Stimulated activated memory B cell treated with anti-CD40 and anti-IgM and Interleukin-4, amounts not matched to agents 10 μg/mL and 1 μg/mL and 100 μg/mL, for 72 hours (primary cell): ENCODE data around the gene SCRN2.

Experiments
- ATAC-seq: fragments of 150-1000 bp; cut with Tn5 transposase; 2 replicates; pipeline ENCODE4 v1.10.0; 2021
- H3K27ac Mint-ChIP-seq: one replicate; pipeline ENCODE4 v1.8.0; 2022; ENCODE audit warnings: mild to moderate bottlenecking, mixed read lengths
- H3K27me3 Mint-ChIP-seq: one replicate; pipeline ENCODE4 v1.8.0; 2022; ENCODE audit warnings: mixed read lengths
- H3K36me3 Mint-ChIP-seq: one replicate; pipeline ENCODE4 v1.8.0; 2022; ENCODE audit warnings: mixed read lengths
- H3K4me1 Mint-ChIP-seq: one replicate; pipeline ENCODE4 v1.8.0; 2022; ENCODE audit warnings: mixed read lengths
- H3K4me3 Mint-ChIP-seq: one replicate; pipeline ENCODE4 v1.8.0; 2022; ENCODE audit warnings: mild to moderate bottlenecking, moderate library complexity, mixed read lengths
- H3K9me3 Mint-ChIP-seq: one replicate; pipeline ENCODE4 v1.8.0; 2022; ENCODE audit warnings: mixed read lengths

The SCRN2 gene

DNA sequence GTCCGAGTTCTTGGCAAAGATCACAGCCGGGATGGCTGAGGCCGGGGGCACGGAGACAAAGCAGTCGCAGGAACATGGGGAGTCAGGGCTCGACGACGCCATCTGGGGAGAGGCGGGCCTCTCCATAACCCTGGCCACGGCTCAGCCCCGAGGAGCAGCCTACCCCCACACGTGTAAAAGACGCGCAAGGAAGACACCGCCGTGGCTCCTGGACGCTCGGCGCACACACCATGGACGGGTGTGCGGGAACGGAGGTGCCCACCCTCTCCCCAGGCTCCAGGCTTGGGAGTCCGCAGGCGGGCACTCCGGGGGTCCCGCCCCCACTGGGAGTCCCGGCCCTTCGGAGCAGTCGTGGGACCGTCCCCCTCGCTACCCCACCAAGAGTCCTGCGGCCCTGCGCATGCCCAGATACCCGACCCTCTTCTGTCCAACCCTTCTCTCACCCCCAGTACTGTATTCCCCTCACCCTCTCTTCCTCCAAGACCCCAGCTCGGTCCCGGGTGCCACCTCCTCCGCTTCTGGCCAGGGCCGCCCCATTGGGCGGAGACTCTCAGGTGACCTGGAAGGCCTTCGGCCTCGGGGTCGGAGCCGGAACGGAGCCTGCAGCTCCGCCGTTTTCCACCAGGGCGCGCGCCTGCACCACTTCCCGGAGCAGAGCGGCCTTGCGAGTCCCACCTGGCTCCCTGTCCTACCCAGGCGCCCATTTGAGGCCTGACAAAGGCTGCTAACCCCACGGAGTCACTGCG, at the start of gene SCRN2:
Gene SCRN2, minus strand, starts transcription at position 532 of the 746 bp plus-strand sequence. Its CDS starts 430 bp downstream, at position 102.
- Mint-ChIP-seq H3K4me3 (peak within 1 kb of the TSS; percentile 97), H3K36me3 (peaks cover 20% of the 10 kb centered on the region), H3K9me3 (no peaks in the 10 kb centered on the region), H3K27me3 (peaks cover 21% of the 10 kb centered on the region), H3K27ac (peak within 1 kb of the TSS; percentile 91), H3K4me1 (peaks cover 33% of the 10 kb centered on the region)
- ATAC-seq: peak; percentile 93

DNA sequence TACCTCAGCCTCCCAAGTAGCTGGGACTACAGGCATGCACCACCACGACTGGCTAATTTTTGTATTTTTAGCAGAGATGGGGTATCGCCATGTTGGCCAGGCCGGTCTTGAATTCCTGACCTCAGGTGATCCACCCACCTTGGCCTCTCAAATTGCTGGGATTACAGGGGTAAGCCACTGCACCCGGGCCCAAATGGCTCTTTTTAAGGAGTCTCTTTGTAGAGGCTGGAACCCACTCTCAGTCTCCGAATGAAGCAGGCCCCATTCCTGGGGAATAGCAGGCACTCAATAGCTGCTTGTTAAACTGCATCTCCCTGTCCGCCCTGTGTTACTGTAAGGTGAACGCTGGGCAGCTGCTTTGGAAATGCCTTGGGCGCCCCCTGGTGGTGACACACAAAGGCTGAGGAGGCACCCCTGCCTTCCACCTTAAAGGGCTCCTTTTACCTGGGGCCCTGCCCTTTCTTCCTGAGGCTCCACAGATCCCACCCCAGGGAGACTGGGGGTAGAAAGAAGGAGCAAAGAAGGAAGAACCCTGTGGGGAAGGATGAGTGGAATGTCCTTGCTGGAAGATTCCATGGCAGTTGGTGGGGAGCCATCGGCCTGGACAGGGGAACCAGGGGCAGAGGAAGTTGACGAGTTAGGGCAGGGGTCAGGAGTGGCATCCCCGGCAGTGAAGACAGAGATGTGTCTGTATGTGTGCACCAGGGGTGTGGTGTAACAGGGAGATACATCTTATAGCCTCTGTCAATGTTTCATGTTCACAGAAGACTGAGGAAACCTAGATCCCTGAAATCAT, 48.9 kb upstream of the SCRN2 start:
- H3K27me3 Mint-ChIP-seq: no peaks in the 10 kb centered on the region
- peak; percentile 94 for ATAC-seq
- no peaks in the 10 kb centered on the region for H3K36me3 Mint-ChIP-seq
- no peak overlapping the region for H3K4me3 Mint-ChIP-seq
- H3K27ac Mint-ChIP-seq: peak overlapping the region; percentile 29
- peaks cover 30% of the 10 kb centered on the region for H3K4me1 Mint-ChIP-seq
- H3K9me3 Mint-ChIP-seq: no peaks in the 10 kb centered on the region

DNA sequence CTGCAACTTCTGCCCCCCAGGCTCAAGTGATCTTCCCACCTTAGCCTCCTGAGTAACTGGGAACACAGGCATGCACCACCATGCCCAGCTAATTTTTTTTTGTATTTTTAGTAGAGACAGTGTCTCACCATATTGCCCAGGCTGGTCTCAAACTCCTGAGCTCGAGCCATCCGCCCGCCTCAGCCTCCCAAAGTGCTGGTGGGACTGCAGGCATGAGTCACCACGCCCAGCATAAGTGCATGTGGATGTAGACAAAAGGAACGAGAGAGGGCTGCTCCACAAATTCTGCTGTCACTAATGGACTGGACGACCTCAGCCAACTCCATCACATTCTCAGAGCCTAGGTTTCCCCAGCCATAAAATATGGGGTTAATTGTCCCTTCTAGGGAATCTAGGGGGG, 47.2 kb upstream of the SCRN2 start:
- ATAC-seq: no peak
- H3K36me3 Mint-ChIP-seq: no peaks in the 10 kb centered on the region
- H3K27ac Mint-ChIP-seq: no peak overlapping the region
- peaks cover 16% of the 10 kb centered on the region for H3K4me1 Mint-ChIP-seq
- no peaks in the 10 kb centered on the region for H3K9me3 Mint-ChIP-seq
- peaks cover 12% of the 10 kb centered on the region for H3K27me3 Mint-ChIP-seq
- no peak overlapping the region for H3K4me3 Mint-ChIP-seq

DNA sequence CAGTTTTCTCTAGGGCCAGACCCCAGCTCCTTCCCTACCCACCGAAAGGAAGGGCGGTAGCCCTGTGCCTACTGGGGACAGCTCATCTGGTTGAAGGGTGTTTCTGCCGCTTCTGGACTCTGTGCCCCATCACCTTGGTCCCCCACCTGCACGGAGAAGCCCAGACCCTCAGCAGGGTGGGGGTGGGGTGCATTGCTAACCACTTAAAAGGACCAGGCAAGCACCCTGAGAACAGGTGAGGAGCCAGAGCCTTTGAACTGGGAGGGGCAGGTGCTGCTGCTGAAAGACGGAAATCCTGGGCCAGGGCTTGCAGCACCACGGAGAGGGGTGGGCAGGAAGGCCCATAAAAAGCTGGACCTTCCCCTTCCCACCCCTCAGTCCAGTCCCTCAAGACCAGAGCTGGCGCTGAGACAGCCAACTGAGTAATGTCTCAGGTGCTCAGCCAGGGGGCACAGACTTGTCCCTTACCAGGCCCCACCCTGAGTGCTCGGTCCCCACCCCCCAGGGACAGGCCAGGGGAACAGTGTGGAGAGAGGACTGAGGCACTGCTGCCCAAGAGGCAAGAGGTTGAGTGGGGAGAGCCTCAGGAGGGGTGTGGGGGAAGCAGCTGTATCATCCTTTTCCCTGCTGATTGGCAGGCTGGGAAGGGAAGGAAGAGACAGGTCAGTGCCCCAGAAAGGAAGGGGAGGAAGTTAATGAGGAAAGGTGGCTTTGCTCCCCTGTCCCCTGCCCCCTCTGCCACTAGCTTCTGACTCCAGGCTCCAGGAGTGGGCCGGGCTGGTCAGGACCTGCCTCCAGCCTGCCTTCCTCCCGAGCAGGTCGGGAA, 44.0 kb upstream of the SCRN2 start:
- Mint-ChIP-seq H3K27me3 (peaks cover 27% of the 10 kb centered on the region), H3K9me3 (no peaks in the 10 kb centered on the region), H3K36me3 (no peaks in the 10 kb centered on the region), H3K4me1 (peaks cover 4% of the 10 kb centered on the region), H3K27ac (no peak overlapping the region), H3K4me3 (no peak overlapping the region)
- no peak for ATAC-seq

DNA sequence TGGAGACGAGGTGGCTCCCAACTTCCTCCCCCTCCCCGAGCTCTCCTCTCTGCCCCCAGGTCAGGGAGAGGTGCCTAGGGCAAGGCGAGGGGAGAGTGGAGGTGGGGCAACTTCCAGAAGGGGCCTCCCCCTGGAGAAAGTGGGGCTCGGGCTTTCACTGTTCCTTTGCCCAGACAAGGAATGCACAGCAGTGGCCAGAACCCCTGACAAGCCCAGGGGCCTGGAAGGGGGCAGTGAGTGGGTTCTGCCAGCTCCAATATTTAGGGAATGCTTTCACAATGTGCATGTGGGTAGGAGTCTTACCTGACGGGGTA, 43.3 kb upstream of the SCRN2 start:
- Mint-ChIP-seq H3K36me3 (no peaks in the 10 kb centered on the region), H3K27ac (no peak overlapping the region), H3K4me1 (no peaks in the 10 kb centered on the region), H3K9me3 (no peaks in the 10 kb centered on the region), H3K27me3 (peaks cover 31% of the 10 kb centered on the region), H3K4me3 (no peak overlapping the region)
- no peak for ATAC-seq

DNA sequence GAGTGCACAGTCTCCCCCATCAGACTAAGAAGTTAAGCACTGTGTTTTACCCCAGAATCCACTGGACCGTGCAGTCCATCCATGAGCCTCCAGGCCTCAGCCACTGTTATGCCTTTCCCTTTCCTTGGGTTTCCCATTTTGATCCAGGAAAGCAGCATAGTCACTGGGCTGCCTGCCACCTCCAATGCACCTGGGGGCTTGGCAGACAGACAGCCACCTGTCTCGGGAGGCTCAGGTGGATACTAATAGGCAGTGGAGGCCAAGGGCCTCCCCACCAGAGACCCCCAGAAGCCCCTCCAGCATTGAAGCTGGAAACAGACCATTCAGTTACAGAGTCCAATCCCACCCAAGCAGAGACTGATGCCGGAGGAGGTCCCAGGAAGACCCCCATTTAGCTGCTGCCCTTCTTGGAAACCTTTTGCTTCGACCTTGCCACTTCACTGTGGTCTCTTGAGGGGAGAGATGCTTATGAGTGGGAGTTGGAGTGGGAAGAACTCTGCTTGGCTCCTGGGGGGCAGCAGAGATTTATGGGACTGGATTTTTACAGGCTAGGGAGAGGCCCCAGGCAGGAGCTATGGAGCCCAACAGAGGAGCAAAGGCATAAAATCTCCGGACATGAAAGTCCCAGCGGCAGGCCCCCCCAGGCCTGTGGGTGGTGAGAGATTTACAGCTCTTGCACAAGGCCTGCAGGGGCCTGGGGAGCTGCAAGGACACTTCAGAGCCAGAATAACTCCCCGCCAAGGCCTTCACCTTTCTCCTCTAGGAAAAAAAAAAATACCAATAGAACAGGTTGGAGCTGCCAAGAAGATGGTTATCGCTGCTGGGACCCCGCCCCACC, 42.7 kb upstream of the SCRN2 start:
- Mint-ChIP-seq H3K4me3 (no peak overlapping the region), H3K4me1 (no peaks in the 10 kb centered on the region), H3K27ac (no peak overlapping the region), H3K27me3 (peaks cover 37% of the 10 kb centered on the region), H3K36me3 (no peaks in the 10 kb centered on the region), H3K9me3 (no peaks in the 10 kb centered on the region)
- ATAC-seq: no peak

DNA sequence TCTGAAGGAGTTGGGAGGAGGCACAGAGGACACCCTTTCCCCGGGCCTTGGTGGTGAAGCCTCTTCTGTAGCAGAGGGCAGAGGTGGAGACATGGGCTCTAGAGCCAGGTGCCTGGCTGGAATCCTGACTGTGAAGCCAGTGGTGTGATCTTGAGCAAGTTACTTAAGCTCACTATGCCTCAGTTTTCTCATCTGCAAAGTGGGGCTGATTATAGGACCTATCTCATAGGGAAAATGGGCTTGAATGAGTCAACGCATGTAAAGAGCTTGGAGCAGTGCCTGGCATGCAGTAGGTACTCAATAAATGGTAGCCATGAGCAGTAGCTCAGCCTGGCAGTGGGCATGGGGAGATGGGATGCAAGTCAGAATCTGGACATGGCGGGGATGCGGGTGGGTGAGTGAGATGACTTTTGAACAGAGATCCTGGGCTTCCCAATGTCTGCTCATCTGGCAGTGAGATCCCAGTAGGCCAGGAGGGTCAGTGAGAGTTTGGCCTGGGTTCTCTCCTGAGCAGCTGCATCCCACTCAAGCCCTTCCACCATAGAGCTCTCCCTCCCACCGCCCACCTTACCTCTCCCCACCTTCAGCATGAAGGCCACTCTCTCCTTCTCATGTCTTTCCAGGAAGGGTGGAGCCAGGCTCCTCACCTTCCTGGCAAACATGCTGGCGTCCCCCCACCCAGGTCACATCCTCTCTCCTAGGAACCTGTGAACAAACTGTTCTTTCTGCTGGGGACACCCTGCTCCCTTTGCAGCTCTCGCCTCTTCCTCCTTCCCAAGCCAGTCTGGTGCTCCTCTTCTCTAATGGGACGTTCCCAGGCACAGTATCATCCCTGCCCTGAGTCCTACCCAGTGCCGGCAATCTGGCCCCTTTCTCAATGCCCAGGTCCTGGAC, 41.9 kb upstream of the SCRN2 start:
- Mint-ChIP-seq H3K27ac (no peak overlapping the region), H3K36me3 (no peaks in the 10 kb centered on the region), H3K27me3 (peaks cover 46% of the 10 kb centered on the region), H3K4me3 (no peak overlapping the region), H3K4me1 (no peaks in the 10 kb centered on the region), H3K9me3 (no peaks in the 10 kb centered on the region)
- no peak for ATAC-seq

DNA sequence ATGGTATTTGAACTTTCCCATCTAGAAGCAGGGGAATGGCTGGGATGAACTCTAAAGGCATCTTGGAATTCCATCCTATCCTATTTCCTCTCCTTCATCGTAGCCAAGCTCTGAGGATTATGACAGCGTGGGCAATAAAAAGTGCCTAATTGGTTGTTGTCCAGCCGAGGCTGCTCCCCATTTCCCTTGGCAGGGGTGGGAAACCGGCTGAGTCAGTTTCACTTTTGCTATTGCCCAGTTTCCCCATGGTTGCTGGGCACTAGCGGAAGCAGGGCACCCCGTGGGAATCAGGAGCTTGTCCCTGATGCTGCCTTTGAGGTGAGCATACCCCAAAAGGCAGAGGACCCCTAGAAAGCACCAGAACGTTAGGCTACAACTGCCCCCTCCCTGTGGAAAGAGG, 41.2 kb upstream of the SCRN2 start:
- no peaks in the 10 kb centered on the region for H3K9me3 Mint-ChIP-seq
- H3K4me3 Mint-ChIP-seq: no peak overlapping the region
- no peaks in the 10 kb centered on the region for H3K4me1 Mint-ChIP-seq
- peaks cover 53% of the 10 kb centered on the region for H3K27me3 Mint-ChIP-seq
- no peaks in the 10 kb centered on the region for H3K36me3 Mint-ChIP-seq
- H3K27ac Mint-ChIP-seq: no peak overlapping the region
- ATAC-seq: no peak

DNA sequence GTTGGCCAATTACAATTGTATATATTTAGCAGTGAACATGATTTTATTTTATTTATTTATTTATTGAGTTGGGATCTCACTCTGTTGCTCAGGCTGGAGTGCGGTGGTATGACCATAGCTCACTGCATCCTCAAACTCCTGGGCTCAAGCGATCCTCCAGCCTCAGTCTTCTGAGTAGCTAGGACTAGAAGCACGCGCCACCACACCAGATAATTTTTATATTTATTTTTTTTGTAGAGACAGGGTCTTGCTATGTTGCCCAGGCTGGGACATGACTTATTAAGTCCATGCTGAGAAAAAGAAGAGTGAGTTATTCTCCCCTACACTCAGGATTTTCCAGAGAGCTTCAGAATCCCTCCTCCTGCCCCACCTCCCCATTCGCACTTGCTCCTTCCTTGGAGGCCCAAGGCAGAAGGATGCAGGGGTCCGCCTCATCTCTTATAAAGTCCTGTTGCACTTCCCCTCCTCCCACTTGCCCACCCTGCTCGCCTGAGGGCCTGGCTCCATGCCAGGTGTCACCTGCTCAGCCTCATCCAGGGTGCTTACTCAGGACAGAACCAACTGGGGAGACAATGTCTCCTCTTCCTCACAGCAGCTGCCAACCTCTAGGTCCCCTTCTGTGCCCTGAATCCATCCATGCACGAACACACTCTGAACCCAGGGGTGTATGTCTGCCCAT, 38.8 kb upstream of the SCRN2 start:
- H3K27me3 Mint-ChIP-seq: peaks cover 67% of the 10 kb centered on the region
- H3K27ac Mint-ChIP-seq: no peak overlapping the region
- no peaks in the 10 kb centered on the region for H3K9me3 Mint-ChIP-seq
- no peaks in the 10 kb centered on the region for H3K4me1 Mint-ChIP-seq
- no peak overlapping the region for H3K4me3 Mint-ChIP-seq
- no peaks in the 10 kb centered on the region for H3K36me3 Mint-ChIP-seq
- ATAC-seq: no peak

DNA sequence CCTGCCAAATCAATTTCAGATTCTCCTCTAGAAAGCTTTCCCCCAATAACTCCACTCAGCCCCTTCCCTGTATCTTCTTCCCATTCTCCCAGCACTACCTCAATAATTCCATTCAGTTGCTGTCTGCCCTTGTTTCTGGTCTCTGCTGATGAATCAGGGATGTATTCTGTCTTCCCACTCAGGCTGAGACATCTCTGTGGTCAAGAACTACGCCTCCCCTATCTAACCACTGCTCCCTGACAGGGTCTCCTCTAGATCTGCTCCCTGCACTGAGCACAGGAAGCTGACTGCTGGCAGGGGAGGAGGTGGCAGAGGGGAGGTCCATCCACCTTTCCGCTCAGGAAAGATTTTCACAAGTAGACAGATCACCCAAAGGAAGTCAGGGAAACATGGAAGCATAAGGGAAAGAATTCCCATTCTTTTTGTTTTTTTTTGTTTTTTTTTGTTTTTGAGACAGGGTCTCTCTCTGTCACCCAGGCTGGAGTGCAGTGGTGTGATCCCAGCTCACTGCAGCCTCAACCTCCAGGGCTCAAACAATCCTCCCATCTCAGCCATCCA, 38.0 kb upstream of the SCRN2 start:
- Mint-ChIP-seq H3K27ac (no peak overlapping the region), H3K4me3 (no peak overlapping the region), H3K9me3 (no peaks in the 10 kb centered on the region), H3K4me1 (peaks cover 2% of the 10 kb centered on the region), H3K27me3 (peaks cover 71% of the 10 kb centered on the region), H3K36me3 (no peaks in the 10 kb centered on the region)
- ATAC-seq: no peak

DNA sequence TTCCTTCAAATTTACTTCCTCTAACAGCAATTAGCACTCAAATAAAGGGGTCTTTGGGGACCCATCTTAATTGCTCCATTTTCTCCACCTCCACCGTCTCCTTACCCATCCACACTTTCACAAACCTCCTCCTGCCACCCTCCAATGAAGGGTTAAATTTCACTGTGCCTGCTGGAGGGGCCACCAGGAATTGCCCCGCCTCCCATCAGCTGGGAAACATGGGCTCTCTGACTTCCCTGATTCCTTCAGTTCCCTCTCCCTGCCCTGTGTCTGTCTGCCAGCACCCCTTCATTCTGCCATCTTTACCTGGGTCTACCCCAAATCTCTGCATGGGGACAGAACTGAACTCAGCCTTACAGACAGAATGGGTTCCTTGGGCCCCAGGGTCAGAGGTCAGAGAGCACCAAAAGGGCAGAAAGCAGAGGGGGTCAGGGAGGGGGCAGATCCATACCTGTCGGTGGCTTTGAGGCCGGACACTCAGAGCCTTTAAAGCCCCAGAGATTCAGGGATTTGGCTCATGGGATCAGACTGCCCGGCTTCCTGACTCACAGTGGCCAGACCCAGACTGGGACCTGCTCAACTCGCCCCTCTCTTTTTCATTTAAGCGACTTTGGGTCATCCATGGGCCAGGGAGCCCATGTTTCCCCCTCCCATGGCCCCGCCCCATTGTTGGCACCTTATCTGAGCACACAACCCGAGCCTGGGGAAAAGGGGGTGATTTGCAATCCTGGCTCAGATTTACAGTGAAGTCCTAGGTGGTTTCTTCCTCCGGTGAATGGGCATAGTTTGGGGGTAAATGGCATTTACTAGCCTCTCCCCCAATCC, 37.3 kb upstream of the SCRN2 start:
- Mint-ChIP-seq H3K4me3 (no peak overlapping the region), H3K4me1 (peaks cover 9% of the 10 kb centered on the region), H3K27ac (no peak overlapping the region), H3K9me3 (no peaks in the 10 kb centered on the region), H3K36me3 (no peaks in the 10 kb centered on the region), H3K27me3 (peaks cover 71% of the 10 kb centered on the region)
- no peak for ATAC-seq

DNA sequence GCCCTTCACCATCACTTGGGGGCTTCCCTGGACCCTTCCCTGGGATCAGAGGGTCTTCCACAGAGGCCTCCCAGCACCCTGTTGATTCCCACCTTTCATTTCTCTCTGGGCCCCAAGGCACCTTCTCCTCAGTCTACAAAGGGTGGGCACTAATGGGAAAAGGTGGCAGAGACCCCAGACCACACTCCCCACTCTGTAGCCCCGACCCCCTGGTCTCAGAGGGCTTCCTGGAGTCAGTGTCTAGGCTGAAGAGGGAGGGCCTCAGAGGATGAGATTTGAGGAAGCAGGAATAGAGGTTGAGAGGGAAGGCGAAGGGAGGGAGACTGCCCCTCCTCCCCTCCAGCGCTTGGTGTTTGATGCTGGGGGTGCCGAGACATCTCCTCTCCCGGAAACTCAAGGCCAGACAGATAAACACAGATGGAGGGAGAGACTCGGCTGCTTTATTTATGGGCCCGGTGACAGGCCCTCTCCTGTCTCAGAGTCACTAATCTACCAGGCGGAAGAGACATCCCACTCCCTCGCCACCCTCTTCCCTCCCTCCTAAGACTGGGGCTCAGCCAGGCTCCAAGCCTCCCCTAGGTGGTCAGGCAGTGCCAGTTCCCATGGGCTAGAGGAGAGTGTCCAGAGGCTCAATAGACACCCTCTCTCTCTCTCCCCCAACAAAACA, 36.4 kb upstream of the SCRN2 start:
- no peaks in the 10 kb centered on the region for H3K9me3 Mint-ChIP-seq
- peaks cover 71% of the 10 kb centered on the region for H3K27me3 Mint-ChIP-seq
- H3K4me1 Mint-ChIP-seq: peaks cover 11% of the 10 kb centered on the region
- no peak overlapping the region for H3K4me3 Mint-ChIP-seq
- ATAC-seq: no peak
- no peaks in the 10 kb centered on the region for H3K36me3 Mint-ChIP-seq
- no peak overlapping the region for H3K27ac Mint-ChIP-seq
